HG02763 (cell line): ENCODE data around the gene ASAP2.

Experiments used
- ATAC-seq: cut with Tn5 transposase; IDR thresholded peaks from one replicate; pipeline ENCODE4 v1.9.1; 2021; ENCODE audit warnings: mild to moderate bottlenecking, moderate library complexity; ENCODE audit not compliant: unreplicated experiment

Gene ASAP2

GRCh38 chr2:9341337-9341887 is 134.8 kb downstream of the ASAP2 start:
- ATAC-seq = no peak

GRCh38 chr2:9342659-9343058 is 136.0 kb downstream of the ASAP2 start:
- no peak for ATAC-seq

- no peak for ATAC-seq
Observed at GRCh38 chr2:9343524-9343923, 136.9 kb downstream of the ASAP2 start.

GRCh38 chr2:9344434-9344833 is 137.8 kb downstream of the ASAP2 start:
- ATAC-seq = no peak

- ATAC-seq = no peak
Observed at GRCh38 chr2:9345343-9345742, 138.7 kb downstream of the ASAP2 start.

- ATAC-seq = no peak
Observed at GRCh38 chr2:9345997-9346396, 139.4 kb downstream of the ASAP2 start.

GRCh38 chr2:9346885-9347284 is 140.3 kb downstream of the ASAP2 start:
- ATAC-seq = no peak

GRCh38 chr2:9347411-9347881 is 140.8 kb downstream of the ASAP2 start:
- no peak for ATAC-seq

GRCh38 chr2:9354318-9354717 is 147.7 kb downstream of the ASAP2 start:
- ATAC-seq = no peak

GRCh38 chr2:9355270-9355669 is 148.7 kb downstream of the ASAP2 start:
- ATAC-seq = no peak

GRCh38 chr2:9355716-9356115 is 149.1 kb downstream of the ASAP2 start:
- ATAC-seq = no peak

- ATAC-seq = no peak
Observed at GRCh38 chr2:9356261-9356660, 149.6 kb downstream of the ASAP2 start.

- ATAC-seq = no peak
Observed at GRCh38 chr2:9358846-9359245, 152.2 kb downstream of the ASAP2 start.

GRCh38 chr2:9359463-9359862 is 152.9 kb downstream of the ASAP2 start:
- ATAC-seq = no peak

- ATAC-seq = no peak
Observed at GRCh38 chr2:9360110-9360509, 153.5 kb downstream of the ASAP2 start.

- no peak for ATAC-seq
Observed at GRCh38 chr2:9360701-9361100, 154.1 kb downstream of the ASAP2 start.

- ATAC-seq = no peak
Observed at GRCh38 chr2:9364373-9364772, 157.8 kb downstream of the ASAP2 start.

GRCh38 chr2:9364791-9365497 is 158.3 kb downstream of the ASAP2 start:
- ATAC-seq = no peak

- no peak for ATAC-seq
Observed at GRCh38 chr2:9365498-9366019, 158.9 kb downstream of the ASAP2 start.

GRCh38 chr2:9366026-9366425 is 159.4 kb downstream of the ASAP2 start:
- no peak for ATAC-seq

- ATAC-seq = no peak
Observed at GRCh38 chr2:9370746-9371145, 164.1 kb downstream of the ASAP2 start.

GRCh38 chr2:9373047-9373446 is 166.4 kb downstream of the ASAP2 start:
- no peak for ATAC-seq

GRCh38 chr2:9373476-9373875 is 166.9 kb downstream of the ASAP2 start:
- no peak for ATAC-seq
